ENCODE results near the gene ZNRD2.

Gene ZNRD2

GRCh38 chr11:65615950-65616574 lies 45.8 kb downstream of the ZNRD2 start:
- TF ChIP-seq TOX (CRISPR knock-in tag; IDR thresholded peaks at IDR 0.05; ENCODE audit: borderline replicate concordance) (no peak), ISL1 (CRISPR knock-in tag; IDR thresholded peaks at IDR 0.05) (no peak), RARB (CRISPR knock-in tag; IDR thresholded peaks at IDR 0.05) (no peak), TCF4 (CRISPR knock-in tag; IDR thresholded peaks at IDR 0.05; ENCODE audit: borderline replicate concordance) (no peak), PPARA (CRISPR knock-in tag; IDR thresholded peaks at IDR 0.05; ENCODE audit: borderline replicate concordance) (no peak), POU6F1 (CRISPR knock-in tag; IDR thresholded peaks at IDR 0.05; ENCODE audit: borderline replicate concordance, low read depth) (no peak), ZNF70 (CRISPR knock-in tag; IDR thresholded peaks at IDR 0.05) (no peak), ARNTL (CRISPR knock-in tag; IDR thresholded peaks at IDR 0.05; ENCODE audit: borderline replicate concordance, low read depth) (no peak), OSR1 (CRISPR knock-in tag; IDR thresholded peaks at IDR 0.05) (no peak), ZNF565 (CRISPR knock-in tag; conservative IDR thresholded peaks at IDR 0.05; ENCODE audit: low read depth) (no peak)
- no peak for ATAC-seq

- no peak for TF ChIP-seq ZFP3 (CRISPR knock-in tag; IDR thresholded peaks at IDR 0.05)
- no peak for ATAC-seq
These were observed 46.3 kb downstream of the ZNRD2 start for GRCh38 chr11:65616575-65617001.

- TF ChIP-seq PATZ1 (CRISPR knock-in tag; IDR thresholded peaks at IDR 0.05; ENCODE audit: borderline replicate concordance) (no peak), TCF4 (CRISPR knock-in tag; IDR thresholded peaks at IDR 0.05; ENCODE audit: borderline replicate concordance) (no peak), ARNTL (CRISPR knock-in tag; IDR thresholded peaks at IDR 0.05; ENCODE audit: borderline replicate concordance, low read depth) (no peak), BACH2 (CRISPR knock-in tag; IDR thresholded peaks at IDR 0.05; ENCODE audit: borderline replicate concordance) (no peak), ZFP3 (CRISPR knock-in tag; IDR thresholded peaks at IDR 0.05) (no peak), CSRNP3 (CRISPR knock-in tag; IDR thresholded peaks at IDR 0.05) (no peak), OSR1 (CRISPR knock-in tag; IDR thresholded peaks at IDR 0.05) (no peak), RARB (CRISPR knock-in tag; IDR thresholded peaks at IDR 0.05) (no peak), POU6F1 (CRISPR knock-in tag; IDR thresholded peaks at IDR 0.05; ENCODE audit: borderline replicate concordance, low read depth) (no peak), TOX (CRISPR knock-in tag; IDR thresholded peaks at IDR 0.05; ENCODE audit: borderline replicate concordance) (no peak), ISL1 (CRISPR knock-in tag; IDR thresholded peaks at IDR 0.05) (no peak), TSHZ2 (CRISPR knock-in tag; IDR thresholded peaks at IDR 0.05) (no peak), ZFP30 (CRISPR knock-in tag; IDR thresholded peaks at IDR 0.05) (no peak), PPARA (CRISPR knock-in tag; IDR thresholded peaks at IDR 0.05; ENCODE audit: borderline replicate concordance) (no peak), SNAI2 (CRISPR knock-in tag; IDR thresholded peaks at IDR 0.05) (no peak), ESRRG (CRISPR knock-in tag; IDR thresholded peaks at IDR 0.05) (no peak)
- no peak for ATAC-seq
These were observed 47.0 kb downstream of the ZNRD2 start for GRCh38 chr11:65617136-65617850.
